Hematopoietic multipotent progenitor cell treated with erythropoietin and hydrocortisone succinate and interleukin-3 and kit ligand, for 8 days (in vitro differentiated cells): ENCODE data around the gene EXOC8.

Experiments
- DNase-seq: peaks from one replicate; pipeline ENCODE4 v3.0.0-alpha.2; 2015

EXOC8 gene

GRCh38 chr1:231337472-231338269, at the start of gene EXOC8:
EXOC8 (minus strand) TSS chr1:231337852; CDS start chr1:231337745, 107 bp downstream.
- peak; percentile 99 for DNase-seq

GRCh38 chr1:231386466-231386865, 48.8 kb upstream of the EXOC8 start:
- no peak for DNase-seq

- no peak for DNase-seq
These were observed 47.7 kb upstream of the EXOC8 start for GRCh38 chr1:231385416-231385748.

- no peak for DNase-seq
These were observed 47.2 kb upstream of the EXOC8 start for GRCh38 chr1:231384696-231385415.

GRCh38 chr1:231383159-231383860, 45.7 kb upstream of the EXOC8 start:
- no peak for DNase-seq

GRCh38 chr1:231382426-231382825, 44.8 kb upstream of the EXOC8 start:
- DNase-seq, result no peak

- no peak for DNase-seq
These were observed 44.1 kb upstream of the EXOC8 start for GRCh38 chr1:231381729-231382128.

- DNase-seq, result no peak
These were observed 39.4 kb upstream of the EXOC8 start for GRCh38 chr1:231376875-231377549.

- DNase-seq, result no peak
These were observed 38.4 kb upstream of the EXOC8 start for GRCh38 chr1:231376101-231376500.

GRCh38 chr1:231374394-231374793, 36.7 kb upstream of the EXOC8 start:
- no peak for DNase-seq

GRCh38 chr1:231372501-231372900, 34.8 kb upstream of the EXOC8 start:
- DNase-seq, result no peak

GRCh38 chr1:231369282-231369681, 31.6 kb upstream of the EXOC8 start:
- DNase-seq, result no peak

GRCh38 chr1:231364192-231364591, 26.5 kb upstream of the EXOC8 start:
- DNase-seq, result no peak

- DNase-seq, result no peak
These were observed 26.0 kb upstream of the EXOC8 start for GRCh38 chr1:231363624-231364023.

- DNase-seq, result no peak
These were observed 24.7 kb upstream of the EXOC8 start for GRCh38 chr1:231362325-231362724.

- DNase-seq, result no peak
These were observed 21.5 kb upstream of the EXOC8 start for GRCh38 chr1:231359113-231359512.

- DNase-seq, result peak; percentile 73
These were observed 20.2 kb upstream of the EXOC8 start for GRCh38 chr1:231357831-231358354.

GRCh38 chr1:231357187-231357772, 19.6 kb upstream of the EXOC8 start:
- no peak for DNase-seq

GRCh38 chr1:231355171-231355570, 17.5 kb upstream of the EXOC8 start:
- peak; percentile 26 for DNase-seq

- DNase-seq, result peak; percentile 80
These were observed 16.8 kb upstream of the EXOC8 start for GRCh38 chr1:231354330-231355020.

GRCh38 chr1:231353086-231353485, 15.4 kb upstream of the EXOC8 start:
- DNase-seq, result no peak

- DNase-seq, result no peak
These were observed 14.2 kb upstream of the EXOC8 start for GRCh38 chr1:231351816-231352215.
